Measurements from ENCODE around the gene SULF2. TPM values are rescaled to one million over a fixed set of nuclear protein-coding genes. Genes with fewer than 3 reads are reported as not detected.

The SULF2 gene
- total and polyA plus RNA-seq, 2 donors: 34.7 to 40.3 TPM

- Histone ChIP-seq H3K36me3 (ENCODE audit: insufficient read depth) (no peaks in the 10 kb centered on the region), H3K4me3 (ENCODE audit: low read depth, low read length) (no peak overlapping the region), H3K4me1 (ENCODE audit: insufficient read depth) (no peaks in the 10 kb centered on the region), H3K27ac (ENCODE audit: low read depth) (no peak overlapping the region)
- WGBS: 79% methylated on average over 7 of the region's 7 CpGs
- DNase-seq (ENCODE audit: extremely low spot score): no peak
These were observed 79.8 kb downstream of the SULF2 start for GRCh38 chr20:47705497-47705856.

GRCh38 chr20:47704746-47705496 is 80.4 kb downstream of the SULF2 start:
- no peak for DNase-seq (ENCODE audit: extremely low spot score)
- Histone ChIP-seq H3K4me3 (ENCODE audit: low read depth, low read length) (no peak overlapping the region), H3K27ac (ENCODE audit: low read depth) (no peak overlapping the region), H3K4me1 (ENCODE audit: insufficient read depth) (no peaks in the 10 kb centered on the region), H3K36me3 (ENCODE audit: insufficient read depth) (no peaks in the 10 kb centered on the region)
- 69% methylated on average over 15 of the region's 15 CpGs for WGBS

- Histone ChIP-seq H3K36me3 (ENCODE audit: insufficient read depth) (no peaks in the 10 kb centered on the region), H3K4me1 (ENCODE audit: insufficient read depth) (no peaks in the 10 kb centered on the region), H3K27ac (ENCODE audit: low read depth) (no peak overlapping the region), H3K4me3 (ENCODE audit: low read depth, low read length) (no peak overlapping the region)
- no peak for DNase-seq (ENCODE audit: extremely low spot score)
- WGBS: 53% methylated on average over 5 of the region's 5 CpGs
These were observed 81.5 kb downstream of the SULF2 start for GRCh38 chr20:47703748-47704147.

- DNase-seq (ENCODE audit: extremely low spot score): no peak
- Histone ChIP-seq H3K36me3 (ENCODE audit: insufficient read depth) (no peaks in the 10 kb centered on the region), H3K4me3 (ENCODE audit: low read depth, low read length) (no peak overlapping the region), H3K27ac (ENCODE audit: low read depth) (no peak overlapping the region), H3K4me1 (ENCODE audit: insufficient read depth) (no peaks in the 10 kb centered on the region)
- 74% methylated on average over 15 of the region's 15 CpGs for WGBS
These were observed 83.7 kb downstream of the SULF2 start for GRCh38 chr20:47701612-47702011.

GRCh38 chr20:47700327-47700726 is 85.0 kb downstream of the SULF2 start:
- H3K4me3 ChIP-seq (ENCODE audit: low read depth, low read length): no peak overlapping the region
- H3K36me3 ChIP-seq (ENCODE audit: insufficient read depth): no peaks in the 10 kb centered on the region
- WGBS: 74% methylated on average over 7 of the region's 7 CpGs
- no peak overlapping the region for H3K27ac ChIP-seq (ENCODE audit: low read depth)
- no peak for DNase-seq (ENCODE audit: extremely low spot score)
- no peaks in the 10 kb centered on the region for H3K4me1 ChIP-seq (ENCODE audit: insufficient read depth)

- WGBS: 88% methylated on average over 1 of the region's 1 CpG
- Histone ChIP-seq H3K36me3 (ENCODE audit: insufficient read depth) (no peaks in the 10 kb centered on the region), H3K4me3 (ENCODE audit: low read depth, low read length) (no peak overlapping the region), H3K4me1 (ENCODE audit: insufficient read depth) (no peaks in the 10 kb centered on the region), H3K27ac (ENCODE audit: low read depth) (no peak overlapping the region)
- DNase-seq (ENCODE audit: extremely low spot score): no peak
These were observed 85.5 kb downstream of the SULF2 start for GRCh38 chr20:47699818-47700217.

GRCh38 chr20:47698142-47698541 is 87.1 kb downstream of the SULF2 start:
- H3K4me3 ChIP-seq (ENCODE audit: low read depth, low read length): no peak overlapping the region
- no peaks in the 10 kb centered on the region for H3K36me3 ChIP-seq (ENCODE audit: insufficient read depth)
- no peaks in the 10 kb centered on the region for H3K4me1 ChIP-seq (ENCODE audit: insufficient read depth)
- DNase-seq (ENCODE audit: extremely low spot score): no peak
- WGBS: 91% methylated on average over 6 of the region's 6 CpGs
- H3K27ac ChIP-seq (ENCODE audit: low read depth): no peak overlapping the region

GRCh38 chr20:47696856-47697255 is 88.4 kb downstream of the SULF2 start:
- WGBS: 98% methylated on average over 11 of the region's 11 CpGs
- Histone ChIP-seq H3K4me1 (ENCODE audit: insufficient read depth) (no peaks in the 10 kb centered on the region), H3K4me3 (ENCODE audit: low read depth, low read length) (no peak overlapping the region), H3K36me3 (ENCODE audit: insufficient read depth) (no peaks in the 10 kb centered on the region), H3K27ac (ENCODE audit: low read depth) (no peak overlapping the region)
- no peak for DNase-seq (ENCODE audit: extremely low spot score)

- H3K27ac ChIP-seq (ENCODE audit: low read depth): no peak overlapping the region
- no peaks in the 10 kb centered on the region for H3K36me3 ChIP-seq (ENCODE audit: insufficient read depth)
- H3K4me1 ChIP-seq (ENCODE audit: insufficient read depth): no peaks in the 10 kb centered on the region
- 95% methylated on average over 21 of the region's 21 CpGs for WGBS
- DNase-seq (ENCODE audit: extremely low spot score): no peak
- no peak overlapping the region for H3K4me3 ChIP-seq (ENCODE audit: low read depth, low read length)
These were observed 91.1 kb downstream of the SULF2 start for GRCh38 chr20:47694021-47694818.

GRCh38 chr20:47691625-47692024 is 93.7 kb downstream of the SULF2 start:
- Histone ChIP-seq H3K27ac (ENCODE audit: low read depth) (no peak overlapping the region), H3K36me3 (ENCODE audit: insufficient read depth) (no peaks in the 10 kb centered on the region), H3K4me3 (ENCODE audit: low read depth, low read length) (no peak overlapping the region), H3K4me1 (ENCODE audit: insufficient read depth) (no peaks in the 10 kb centered on the region)
- DNase-seq (ENCODE audit: extremely low spot score): no peak

- Histone ChIP-seq H3K27ac (ENCODE audit: low read depth) (no peak overlapping the region), H3K36me3 (ENCODE audit: insufficient read depth) (no peaks in the 10 kb centered on the region), H3K4me1 (ENCODE audit: insufficient read depth) (no peaks in the 10 kb centered on the region), H3K4me3 (ENCODE audit: low read depth, low read length) (no peak overlapping the region)
- 92% methylated on average over 1 of the region's 1 CpG for WGBS
- DNase-seq (ENCODE audit: extremely low spot score): no peak
These were observed 95.5 kb downstream of the SULF2 start for GRCh38 chr20:47689731-47690130.

- 81% methylated on average over 18 of the region's 18 CpGs for WGBS
- no peak overlapping the region for H3K27ac ChIP-seq (ENCODE audit: low read depth)
- no peaks in the 10 kb centered on the region for H3K4me1 ChIP-seq (ENCODE audit: insufficient read depth)
- no peak overlapping the region for H3K4me3 ChIP-seq (ENCODE audit: low read depth, low read length)
- DNase-seq (ENCODE audit: extremely low spot score): no peak
- H3K36me3 ChIP-seq (ENCODE audit: insufficient read depth): no peaks in the 10 kb centered on the region
These were observed 96.6 kb downstream of the SULF2 start for GRCh38 chr20:47688385-47689381.

GRCh38 chr20:47687095-47687987 is 97.9 kb downstream of the SULF2 start:
- no peaks in the 10 kb centered on the region for H3K4me1 ChIP-seq (ENCODE audit: insufficient read depth)
- no peak overlapping the region for H3K27ac ChIP-seq (ENCODE audit: low read depth)
- 93% methylated on average over 20 of the region's 20 CpGs for WGBS
- no peak for DNase-seq (ENCODE audit: extremely low spot score)
- H3K36me3 ChIP-seq (ENCODE audit: insufficient read depth): no peaks in the 10 kb centered on the region
- H3K4me3 ChIP-seq (ENCODE audit: low read depth, low read length): no peak overlapping the region

Measured in urinary bladder (tissue), 4 donors.